ENCODE data around the gene SLC38A9.

- TF ChIP-seq GABPA (IDR thresholded peaks at IDR 0.05 in 1 of 2, conservative IDR thresholded peaks at IDR 0.05 in 1 of 2), result no peak
- no peak for TF ChIP-seq CTCF (IDR thresholded peaks at IDR 0.05; ENCODE audit: low read depth, low read length, missing input control)
- TF ChIP-seq SP1 (IDR thresholded peaks at IDR 0.05), result no peak
- TF ChIP-seq NR2F2 (IDR thresholded peaks at IDR 0.05), result no peak
- no peak for TF ChIP-seq HNF4A (conservative IDR thresholded peaks at IDR 0.05)
- TF ChIP-seq MAX (IDR thresholded peaks at IDR 0.05), result no peak
- no peak for TF ChIP-seq TAF1 (conservative IDR thresholded peaks at IDR 0.05)
- TF ChIP-seq REST (IDR thresholded peaks at IDR 0.05), result no peak
- no peak for TF ChIP-seq EGR1 (IDR thresholded peaks at IDR 0.05; ENCODE audit: low read depth in 2 of 2)
- no peak for TF ChIP-seq ZBTB33 (IDR thresholded peaks at IDR 0.05)
- TF ChIP-seq RAD21 (IDR thresholded peaks at IDR 0.05), result no peak
- no peak for TF ChIP-seq RXRA (IDR thresholded peaks at IDR 0.05)
- TF ChIP-seq YY1 (IDR thresholded peaks at IDR 0.05), result peak; percentile 40
Observed at GRCh38 chr5:55638455-55638854, 73.7 kb downstream of the SLC38A9 start.

All from liver (tissue), 3 donors.